GM19468 (cell line): ENCODE measurements around the gene TPSG1.

Experiments
- ATAC-seq: cut with Tn5 transposase; IDR thresholded peaks from one replicate; pipeline ENCODE4 v1.9.1; 2021; ENCODE audit warnings: mild to moderate bottlenecking, moderate library complexity, moderate number of reproducible peaks; ENCODE audit not compliant: unreplicated experiment; ENCODE audit errors: extremely low read depth

TPSG1 gene

DNA sequence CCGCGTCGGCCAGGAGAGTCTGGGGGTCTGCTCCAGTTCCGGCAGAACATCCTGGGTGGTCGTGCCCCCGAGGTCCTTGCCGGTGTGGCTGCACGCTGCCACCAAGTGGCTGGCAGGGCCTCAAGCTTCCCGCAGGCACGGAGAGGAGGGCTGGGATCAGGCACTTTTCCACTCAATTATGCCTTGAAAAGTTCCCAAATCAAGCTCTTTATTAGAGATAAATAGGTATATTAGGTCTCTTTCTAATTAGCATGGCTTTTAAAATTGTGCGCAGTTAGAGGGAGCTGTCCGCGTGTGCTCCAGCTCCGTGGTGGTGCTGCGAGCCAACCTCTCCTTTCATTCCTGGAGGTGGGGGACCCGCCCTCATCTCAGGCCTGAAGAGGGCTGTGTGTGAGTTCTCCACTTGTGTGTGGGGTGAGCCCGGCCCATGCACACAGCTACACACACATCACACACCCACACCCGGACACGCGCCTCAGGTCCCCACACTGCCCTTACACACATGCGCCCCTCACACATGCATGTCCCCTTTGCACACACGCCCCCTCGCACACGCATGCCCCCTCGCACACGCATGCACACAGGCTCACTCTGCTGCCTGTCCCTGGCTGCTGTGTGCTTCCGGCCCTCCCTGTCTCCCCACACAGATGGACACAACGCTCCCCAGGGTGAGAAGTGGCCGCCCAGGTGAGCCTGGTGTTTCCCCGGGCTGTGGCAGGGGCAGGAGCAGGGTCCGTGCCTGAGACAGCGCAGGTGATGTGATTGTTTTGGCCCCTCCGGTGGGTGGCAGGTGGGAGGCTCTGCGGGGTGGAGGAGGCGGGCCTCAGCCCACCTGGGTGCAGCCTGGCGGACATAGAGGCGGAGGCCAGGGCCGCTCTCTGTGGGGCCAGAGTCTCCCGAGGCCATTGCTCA, 43.4 kb downstream of the TPSG1 start:
- no peak for ATAC-seq

DNA sequence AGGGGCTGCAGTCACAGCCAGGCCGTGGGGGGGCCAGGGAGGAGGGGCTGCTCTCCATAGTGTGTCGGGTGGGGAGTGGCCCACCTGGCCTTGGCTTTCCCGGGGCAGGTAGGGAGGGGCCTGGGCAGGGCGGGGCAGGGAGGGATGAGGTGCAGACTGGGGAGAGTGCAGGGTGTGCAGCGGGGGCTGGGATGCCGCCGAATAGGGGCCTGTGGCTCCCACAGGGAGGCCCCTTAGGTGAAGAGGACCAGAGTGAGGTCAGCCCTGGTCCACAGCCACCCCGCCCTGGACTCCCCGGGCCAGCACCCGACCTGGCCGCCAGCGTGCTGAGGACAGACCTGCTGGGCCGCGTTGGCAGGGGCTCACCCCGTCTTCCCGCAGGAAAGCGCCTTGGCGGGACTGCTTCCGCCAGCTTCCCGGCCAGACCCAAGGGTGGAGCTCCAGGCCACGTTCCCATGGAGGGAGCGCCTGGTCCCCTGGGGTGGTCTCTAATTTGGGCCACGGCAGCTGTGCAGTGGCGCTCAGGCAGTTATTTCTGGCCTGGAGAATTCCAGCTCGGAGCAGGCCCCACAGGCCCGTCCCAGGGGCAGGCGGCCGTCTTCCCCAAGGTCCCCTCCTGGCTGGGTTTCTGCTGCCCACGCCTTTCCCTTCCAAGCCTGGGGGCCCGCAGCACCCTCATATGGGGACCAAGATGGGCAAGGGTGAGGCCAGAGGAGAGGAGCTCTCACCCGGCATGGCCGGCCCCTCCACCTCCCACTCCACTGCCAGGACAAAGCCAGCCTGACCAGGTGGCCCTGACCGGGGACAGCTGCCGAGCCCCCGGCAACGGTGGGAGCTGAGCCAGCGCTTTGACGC, 44.3 kb downstream of the TPSG1 start:
- no peak for ATAC-seq

DNA sequence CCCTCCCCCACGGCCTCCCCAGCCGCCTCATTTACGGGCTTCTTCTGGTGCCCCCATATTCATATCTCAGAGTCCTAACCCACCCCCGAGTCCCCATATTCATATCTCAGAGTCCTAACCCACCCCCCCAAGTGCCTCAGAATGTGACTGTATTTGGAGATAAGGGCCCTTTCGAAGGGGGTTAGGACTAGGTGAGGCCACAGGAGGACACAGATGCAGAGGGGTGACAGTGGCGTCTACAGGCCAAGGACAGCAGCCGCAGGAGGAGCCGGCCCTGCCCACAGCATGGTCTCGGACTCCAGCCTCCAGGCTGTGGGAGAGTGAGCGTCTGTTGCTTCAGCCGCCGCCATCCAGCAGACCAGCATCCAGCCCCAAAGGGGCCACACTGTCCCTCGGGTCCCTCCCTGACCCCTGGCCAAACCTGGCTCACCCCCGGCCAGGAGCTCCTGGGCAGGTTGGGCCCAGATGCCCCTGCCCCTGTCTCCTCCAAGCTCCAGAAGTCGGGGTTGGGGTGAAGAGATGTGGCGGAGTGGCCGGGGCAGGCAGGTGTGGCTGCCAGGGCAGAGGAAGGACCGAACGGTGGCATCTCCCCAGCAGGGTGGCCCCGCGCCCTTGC, 46.7 kb downstream of the TPSG1 start:
- no peak for ATAC-seq

DNA sequence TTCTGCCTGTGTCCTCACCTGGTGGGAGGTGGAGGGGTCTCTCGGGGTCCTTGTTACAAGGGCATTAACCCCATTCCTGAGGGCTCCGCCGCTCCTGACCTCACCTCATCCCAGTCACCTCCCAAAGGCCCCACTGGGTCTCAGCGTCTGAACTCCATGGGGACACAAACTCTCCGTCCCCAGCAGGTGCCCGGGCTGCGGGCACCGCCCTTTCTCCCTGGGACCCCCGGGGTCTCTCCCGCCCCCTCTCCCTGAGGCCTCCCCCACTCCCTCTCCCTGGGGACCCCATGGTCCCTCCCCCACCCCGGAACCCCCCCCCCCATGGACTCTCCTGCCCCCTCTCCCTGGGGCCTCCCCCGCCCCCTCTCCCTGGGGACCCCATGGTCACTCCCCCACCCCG, 47.3 kb downstream of the TPSG1 start:
- ATAC-seq, result no peak

DNA sequence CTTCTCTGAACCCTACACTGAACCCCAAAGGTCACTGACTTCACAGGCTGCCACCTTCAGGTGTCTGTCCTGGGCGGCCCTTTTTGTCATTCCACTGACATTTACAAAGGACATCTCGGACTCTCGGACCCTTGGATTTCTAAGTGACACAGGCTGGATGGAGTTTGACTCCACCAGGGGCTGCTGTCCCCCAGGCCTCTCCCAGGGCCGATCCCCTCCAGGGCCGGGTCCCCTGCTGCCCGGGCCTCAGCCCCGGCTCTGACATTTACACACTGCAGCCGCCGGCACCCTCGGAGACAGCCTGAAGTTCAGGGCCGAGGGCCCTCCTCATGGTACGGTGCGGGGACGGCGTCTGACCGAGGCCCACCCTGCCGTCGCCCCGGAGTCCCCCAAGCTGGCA, 48.0 kb downstream of the TPSG1 start:
- ATAC-seq, result no peak

DNA sequence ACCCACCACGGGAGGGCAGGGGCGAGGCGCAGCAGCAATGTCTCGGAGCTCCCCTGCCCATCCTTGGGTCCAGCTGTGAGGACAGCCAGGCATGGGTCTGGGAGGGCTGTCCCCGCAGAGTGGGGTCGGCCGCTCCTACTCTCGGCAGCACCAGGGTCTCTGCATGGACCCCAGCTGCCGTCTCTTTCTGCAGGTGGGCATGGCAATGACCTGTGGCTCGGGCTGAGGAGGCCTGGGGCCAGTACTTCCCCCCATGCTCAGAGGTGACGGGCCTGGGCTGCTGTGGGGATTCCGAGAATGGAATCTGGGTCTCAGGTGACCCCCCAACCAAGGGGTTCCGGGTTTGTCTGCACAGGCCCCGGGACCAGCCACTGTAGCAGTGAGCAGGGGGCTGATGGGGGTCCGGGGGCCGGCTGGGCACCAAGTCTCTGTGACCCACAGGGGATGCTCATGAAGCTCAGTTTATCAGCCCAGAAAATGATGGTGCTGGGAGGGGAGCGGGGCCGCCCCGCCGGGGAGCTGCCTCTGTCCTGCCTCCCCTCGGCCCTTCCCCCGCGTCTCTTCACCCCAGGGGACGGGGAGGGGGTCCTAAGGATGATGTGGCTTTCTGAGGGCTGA, 48.7 kb downstream of the TPSG1 start:
- ATAC-seq, result no peak

DNA sequence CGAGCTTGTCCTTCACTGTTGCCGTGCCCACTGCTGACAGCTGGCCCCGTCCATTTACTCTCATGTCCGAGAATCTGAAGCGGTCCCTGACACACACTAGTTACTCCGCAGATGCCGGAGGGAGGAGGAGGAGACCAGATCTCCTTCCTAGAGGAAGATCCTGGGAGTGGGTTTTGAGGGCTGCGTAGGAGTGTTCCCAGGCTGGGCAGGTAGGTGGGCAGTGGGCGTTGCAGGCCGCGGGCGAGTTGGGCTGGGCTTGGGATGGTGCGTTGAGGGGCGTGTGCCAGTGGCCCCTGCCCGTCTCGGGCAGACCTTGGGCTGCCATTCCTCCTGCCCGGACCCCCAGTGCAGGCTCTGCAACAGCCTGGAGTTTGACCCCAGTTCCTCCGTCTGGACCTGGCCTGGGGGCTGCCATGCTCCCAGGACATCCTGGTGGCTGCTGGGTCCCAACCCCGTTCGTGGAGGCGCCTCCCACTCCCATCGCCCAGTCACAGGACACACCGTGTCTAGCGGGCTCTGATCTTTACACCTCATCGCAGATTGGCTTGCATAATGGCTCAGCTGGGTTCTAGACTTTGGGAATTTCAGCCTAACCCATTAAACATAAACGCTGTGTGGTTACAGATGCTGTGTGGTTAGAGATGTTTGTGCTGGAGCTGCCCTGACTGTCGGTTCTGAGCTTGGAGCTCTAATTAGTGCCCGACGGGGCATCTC, 49.3 kb downstream of the TPSG1 start:
- no peak for ATAC-seq

DNA sequence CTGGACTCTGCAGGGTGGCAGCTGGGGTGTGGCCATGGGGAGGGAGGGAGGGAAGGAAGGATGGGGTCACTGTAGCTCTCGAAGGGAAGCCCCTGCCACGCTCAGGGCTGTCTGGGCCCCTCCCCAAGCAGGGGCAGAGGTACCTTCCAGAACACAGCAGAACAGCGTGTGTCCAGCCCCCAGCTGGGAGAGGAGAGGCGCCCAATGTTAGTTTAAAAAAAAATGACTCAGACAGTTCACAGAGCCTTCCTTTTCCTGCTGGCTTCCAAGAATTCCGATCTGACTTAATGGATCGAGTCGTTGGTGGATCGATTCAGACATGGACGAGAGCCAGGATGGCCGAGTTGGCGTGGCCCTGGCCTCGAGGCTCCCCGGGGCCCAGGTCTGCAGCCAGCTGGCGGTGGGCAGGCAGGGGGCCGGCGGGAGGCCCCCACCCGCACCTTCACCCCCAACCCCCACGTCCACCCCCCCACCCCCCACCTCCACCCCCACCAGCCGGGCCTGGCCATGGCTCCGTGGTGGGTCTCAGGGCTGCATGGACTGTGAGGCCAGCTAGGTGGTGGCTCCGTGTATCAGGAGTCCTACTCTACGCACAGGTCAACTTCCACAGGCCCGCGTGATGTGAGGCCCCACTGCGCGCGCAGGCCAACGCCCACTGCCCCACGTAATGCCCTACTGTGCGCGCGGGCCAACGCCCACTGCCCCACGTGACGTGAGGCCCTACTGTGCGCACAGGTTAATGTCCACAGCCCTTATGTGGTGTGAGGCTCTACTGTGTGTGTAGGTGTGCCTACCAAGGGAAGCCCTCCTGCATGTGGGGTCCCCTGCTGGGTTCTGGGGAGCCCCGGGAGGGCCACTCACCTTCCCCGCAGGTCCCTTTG, 50.4 kb downstream of the TPSG1 start:
- no peak for ATAC-seq

DNA sequence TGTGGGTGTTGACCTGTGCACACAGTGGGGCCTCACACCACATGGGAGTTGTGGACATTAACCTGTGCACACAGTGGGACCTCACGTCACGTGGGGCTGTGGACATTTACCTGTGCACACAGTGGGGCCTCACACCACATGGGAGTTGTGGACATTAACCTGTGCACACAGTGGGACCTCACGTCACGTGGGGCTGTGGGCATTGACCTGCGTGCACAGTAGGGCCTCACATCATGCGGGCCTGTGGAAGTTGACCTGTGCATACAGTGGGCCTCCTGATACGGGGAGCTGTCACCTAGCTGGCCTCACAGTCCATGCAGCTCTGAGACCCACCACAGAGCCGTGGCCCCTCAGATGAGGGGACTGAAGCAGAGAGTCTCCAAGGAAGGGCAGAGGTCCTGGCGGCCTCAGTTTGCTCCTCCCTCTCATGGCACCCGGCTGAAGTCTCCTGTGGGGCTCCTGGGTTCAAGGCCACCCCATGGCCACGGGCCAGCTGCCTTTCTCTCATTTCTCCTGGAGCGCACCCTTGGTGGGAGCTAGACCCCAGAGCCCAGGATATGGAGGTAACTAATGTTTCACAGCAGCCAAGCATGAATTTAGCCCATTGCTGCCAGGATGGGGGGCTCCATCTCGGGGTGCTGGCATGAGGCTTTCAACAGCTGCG, 51.1 kb downstream of the TPSG1 start:
- ATAC-seq, result no peak

DNA sequence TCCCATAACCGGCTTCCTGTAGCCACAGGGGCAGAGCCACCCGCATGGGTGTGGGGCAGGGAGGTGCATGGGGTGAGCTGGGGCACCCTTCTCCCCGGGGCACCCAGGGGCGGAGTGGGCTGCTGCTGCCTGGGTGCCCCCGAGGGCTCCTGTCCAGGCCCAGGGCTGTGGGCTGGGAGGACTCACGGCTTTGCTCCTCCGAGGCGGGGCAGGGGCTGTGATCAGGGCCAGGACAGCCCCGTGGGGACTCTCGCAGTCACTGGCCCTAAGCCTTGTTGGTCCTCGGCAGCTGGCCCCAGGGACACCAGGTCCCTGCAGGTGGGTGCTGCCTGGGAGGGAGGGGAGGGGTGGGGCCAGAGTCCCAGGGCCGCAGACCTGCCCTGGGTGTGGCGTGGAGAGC, 52.4 kb downstream of the TPSG1 start:
- no peak for ATAC-seq

DNA sequence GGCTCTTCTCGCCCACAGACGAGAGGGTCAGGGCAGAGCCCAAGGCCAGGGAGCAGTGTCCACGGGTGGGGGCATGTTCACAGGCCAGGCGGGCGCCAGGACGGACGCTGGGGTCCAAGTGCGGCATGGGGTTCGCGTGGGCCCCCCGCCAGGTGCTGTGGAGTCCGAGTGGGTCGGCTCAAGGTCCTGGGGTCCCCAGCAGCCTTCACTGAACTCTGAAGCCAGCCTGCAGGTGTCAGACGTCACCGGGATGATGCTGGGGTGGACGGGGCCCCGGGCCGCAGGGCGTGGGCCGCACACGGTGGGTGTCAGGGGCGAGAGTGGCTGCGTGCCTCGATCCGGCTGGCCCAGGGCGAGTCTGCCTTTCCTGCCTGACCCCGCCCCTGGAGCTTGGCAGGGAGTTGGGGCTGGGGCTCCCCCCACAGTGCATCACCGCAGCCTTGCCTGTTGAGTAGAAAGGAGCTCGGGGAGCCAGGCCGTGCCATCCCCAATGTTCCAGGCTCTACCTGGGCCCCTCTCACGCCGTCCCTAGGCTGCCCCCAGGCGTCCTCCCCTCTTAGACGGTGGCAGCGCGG, 53.1 kb downstream of the TPSG1 start:
- ATAC-seq, result no peak
